Sigmoid colon (tissue), 7 donors: ENCODE measurements around the gene KLHDC7B. TPM values are rescaled to one million over a fixed set of nuclear protein-coding genes. Genes with fewer than 3 reads are reported as not detected.

Experiments used
- DNase-seq: peaks from one replicate; pipeline ENCODE4 v3.0.0-alpha.2; 2019
- H3K27ac ChIP-seq, 4 donors: fragments of 200-600 bp; sonication (generic); one replicate each; pipeline ENCODE4 v1.5.1; 2016 to 2019; ENCODE audit warnings: mild to moderate bottlenecking in 1 of 4
- H3K27me3 ChIP-seq, 3 donors: fragments of 200-600 bp; sonication (generic); one replicate each; pipeline ENCODE4 v1.5.1; 2019; ENCODE audit warnings: mild to moderate bottlenecking in 1 of 3
- H3K36me3 ChIP-seq, 4 donors: fragments of 200-600 bp; sonication (generic); one replicate each; pipeline ENCODE4 v1.5.1; 2016 to 2019
- H3K4me1 ChIP-seq, 4 donors: fragments of 200-600 bp; sonication (generic); one replicate each; pipeline ENCODE4 v1.5.1; 2017 to 2019
- H3K4me3 ChIP-seq, 4 donors: fragments of 200-600 bp; sonication (generic); one replicate each; pipeline ENCODE4 v1.5.1; 2017 to 2019; ENCODE audit warnings: mild to moderate bottlenecking in 2 of 4, moderate library complexity in 1 of 4
- H3K9me3 ChIP-seq, 4 donors: fragments of 200-600 bp in 3 of 4; sonication (generic) in 3 of 4; one replicate each; pipeline versions ENCODE4 v1.5.1 to v1.6.1; 2013 to 2019
- EP300 ChIP-seq, 4 donors: sonication (generic); formaldehyde crosslinking; IDR thresholded peaks; one replicate each; pipeline ENCODE4 v1.6.1; 2017; ENCODE audit warnings: antibody characterized with exemption in 4 of 4
- POLR2A ChIP-seq, 2 donors: fragments of 450-650 bp; IDR thresholded peaks; one replicate each; pipeline ENCODE4 v1.6.1; 2016; ENCODE audit warnings: antibody characterized with exemption in 2 of 2, mild to moderate bottlenecking in 2 of 2, moderate library complexity in 2 of 2
- POLR2AphosphoS5 ChIP-seq, 4 donors: sonication (generic); formaldehyde crosslinking; IDR thresholded peaks; one replicate each; pipeline ENCODE4 v1.6.1; 2017; ENCODE audit warnings: antibody characterized with exemption in 4 of 4
- WGBS, 2 donors: extraction: QIAGEN DNeasy Blood & Tissue Kit; methylation state at CpG; one replicate each; pipeline ENCODE4 v1.1.7; 2013; 5-methylcytosine and 5-hydroxymethylcytosine counted together
- intact Hi-C: fragments of 100-400 bp; cut with DNase I; formaldehyde crosslinking; loops from one replicate; pipeline ENCODE4 v1.15.1; 2023
- polyA plus RNA-seq, 3 donors: library from polyadenylated mRNA; stranded (reverse); fragments of 200-250 nt; gene quantifications; one replicate each; pipeline ENCODE4 v1.2.3, GENCODE V29; 2013
- total RNA-seq, 4 donors: library from RNA; depleted of rRNA; stranded (reverse); fragments of >200 nt; gene quantifications; one replicate each; pipeline ENCODE4 v1.1.0, GENCODE V29; 2016
- TF ChIP-seq, protein P1 (sequence below), 4 experiments: fragments of 450-650 bp in 3 of 4; fragments of 200-600 bp in 1 of 4; IDR thresholded peaks; one replicate each; pipeline ENCODE4 v1.5.1; 2016 to 2019; ENCODE audit warnings: antibody characterized with exemption in 4 of 4, mild to moderate bottlenecking in 3 of 4, moderate library complexity in 2 of 4
- donor health status: healthy with polysubstance abuse.
- donor health status: Bipolar disorder and iron deficiency.
- donor health status: healthy.

The KLHDC7B gene
- total and polyA plus RNA-seq, 7 donors, result 2.0 TPM; not detected in 6

DNA sequence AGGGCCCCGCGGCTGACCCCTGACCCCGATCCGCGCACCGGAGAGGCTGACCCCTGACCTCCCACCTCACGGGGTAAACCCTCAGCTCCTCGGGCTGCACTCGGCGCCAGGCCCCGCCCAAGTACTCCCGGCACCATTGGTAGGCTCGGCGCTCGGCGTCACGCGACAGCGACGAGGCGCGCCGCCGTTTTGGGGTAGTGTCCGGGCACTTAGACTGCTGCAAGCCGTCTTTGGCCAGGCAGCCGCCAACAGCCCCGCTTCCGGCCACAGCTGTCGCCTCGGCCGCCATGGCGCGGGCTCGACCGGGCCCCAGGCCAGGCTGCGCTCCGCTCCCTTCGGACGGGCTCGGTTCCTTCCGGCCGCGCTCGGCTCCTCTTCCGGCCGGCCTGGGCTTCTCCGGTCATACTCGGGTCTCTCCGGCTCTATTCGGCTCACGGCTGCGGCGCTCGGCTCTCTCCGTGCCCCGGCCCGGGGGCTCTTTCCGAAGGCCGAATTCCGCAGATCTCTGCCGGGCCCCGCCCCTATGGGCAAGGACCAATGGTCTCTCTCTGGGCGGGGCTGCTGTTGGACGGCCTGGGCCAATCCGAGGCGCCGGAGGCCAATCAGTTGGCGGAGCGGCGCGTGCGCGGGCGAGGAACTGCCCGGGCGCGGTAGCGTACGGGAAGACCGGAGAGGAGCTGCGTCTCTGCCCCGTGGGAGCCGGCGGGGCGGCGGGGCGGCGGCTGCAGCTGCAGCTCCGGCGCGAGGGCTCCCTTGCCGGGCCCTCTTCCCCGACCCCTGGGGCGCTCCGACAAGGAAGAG is 37.0 kb downstream of the KLHDC7B start, which contains the start of gene CHKB:
CHKB (minus strand) TSS at position 357 of the 801 bp plus-strand sequence; CDS start at position 289, 68 bp downstream.
- peak; percentile 99 for DNase-seq
- no peaks in the 10 kb centered on the region for H3K9me3 ChIP-seq
- H3K4me1 ChIP-seq, result peaks cover 0 to 35% (median 32%) of the 10 kb centered on the region in 4 donors
- H3K4me3 ChIP-seq, result peak within 1 kb of the TSS; percentile 85 to 92 (median 89)
- intact Hi-C loops, result loop anchor here (1.0 to 5.0 kb wide), 3 partner anchors 20 to 57 kb away; partner anchors contain the start of genes ARSA, SCO2 and SYCE3
- peak within 1 kb of the TSS; percentile 97 to 99 (median 98) for H3K27ac ChIP-seq
- peaks cover 10 to 12% (median 11%) of the 10 kb centered on the region in 3 donors for H3K27me3 ChIP-seq
- TF ChIP-seq EP300 (IDR thresholded peaks at IDR 0.05) (no peak), POLR2A (IDR thresholded peaks at IDR 0.05) (peak; percentile 48 to 63), POLR2AphosphoS5 (IDR thresholded peaks at IDR 0.05) (peak; percentile 76 to 90 (median 84))
- TF ChIP-seq, protein P1, sequence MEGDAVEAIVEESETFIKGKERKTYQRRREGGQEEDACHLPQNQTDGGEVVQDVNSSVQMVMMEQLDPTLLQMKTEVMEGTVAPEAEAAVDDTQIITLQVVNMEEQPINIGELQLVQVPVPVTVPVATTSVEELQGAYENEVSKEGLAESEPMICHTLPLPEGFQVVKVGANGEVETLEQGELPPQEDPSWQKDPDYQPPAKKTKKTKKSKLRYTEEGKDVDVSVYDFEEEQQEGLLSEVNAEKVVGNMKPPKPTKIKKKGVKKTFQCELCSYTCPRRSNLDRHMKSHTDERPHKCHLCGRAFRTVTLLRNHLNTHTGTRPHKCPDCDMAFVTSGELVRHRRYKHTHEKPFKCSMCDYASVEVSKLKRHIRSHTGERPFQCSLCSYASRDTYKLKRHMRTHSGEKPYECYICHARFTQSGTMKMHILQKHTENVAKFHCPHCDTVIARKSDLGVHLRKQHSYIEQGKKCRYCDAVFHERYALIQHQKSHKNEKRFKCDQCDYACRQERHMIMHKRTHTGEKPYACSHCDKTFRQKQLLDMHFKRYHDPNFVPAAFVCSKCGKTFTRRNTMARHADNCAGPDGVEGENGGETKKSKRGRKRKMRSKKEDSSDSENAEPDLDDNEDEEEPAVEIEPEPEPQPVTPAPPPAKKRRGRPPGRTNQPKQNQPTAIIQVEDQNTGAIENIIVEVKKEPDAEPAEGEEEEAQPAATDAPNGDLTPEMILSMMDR (IDR thresholded peaks at IDR 0.05), result no peak
- H3K36me3 ChIP-seq, result peaks cover 0 to 5% (median 0%) of the 10 kb centered on the region in 4 donors
- 0% methylated on average over 96 of the region's 96 CpGs for WGBS, 2 donors

DNA sequence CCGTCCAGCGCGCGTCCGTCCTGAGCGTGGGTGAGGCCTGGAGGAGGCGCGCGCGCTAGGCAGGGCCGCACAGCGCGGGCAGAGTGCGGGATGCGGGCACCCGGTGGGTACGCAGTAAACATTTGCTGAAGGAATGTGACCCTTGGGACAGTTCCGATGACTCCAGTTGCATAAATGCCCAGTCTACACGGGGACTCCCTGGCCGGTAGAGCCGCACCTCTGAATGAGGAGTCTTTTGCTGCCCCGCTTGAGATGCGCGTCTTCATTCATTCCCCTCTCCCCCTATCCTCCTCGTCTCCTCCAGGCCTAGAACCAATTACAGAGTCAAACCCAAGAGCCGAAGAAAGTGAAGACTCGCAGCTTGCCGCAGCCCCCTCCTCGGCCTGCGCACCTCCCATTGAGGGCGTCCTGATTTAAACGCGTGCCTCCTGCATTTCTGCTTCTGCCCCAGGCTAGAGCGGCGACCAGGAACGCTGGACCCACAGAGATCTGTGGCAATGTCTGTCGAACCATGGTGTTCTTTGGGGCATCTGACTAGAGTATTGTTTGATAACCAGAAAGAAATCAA is 37.7 kb downstream of the KLHDC7B start:
- DNase-seq, result no peak
- Histone ChIP-seq H3K4me1 (peaks cover 0 to 29% (median 26%) of the 10 kb centered on the region in 4 donors), H3K9me3 (no peaks in the 10 kb centered on the region), H3K4me3 (peak overlapping the region; percentile 85 to 92 (median 89)), H3K27ac (peak overlapping the region; percentile 97 to 99 (median 98)), H3K36me3 (peaks cover 0 to 5% (median 0%) of the 10 kb centered on the region in 4 donors), H3K27me3 (peaks cover 4 to 5% (median 5%) of the 10 kb centered on the region in 3 donors)
- intact Hi-C loops, result loop anchor here (2.0 to 5.0 kb wide), 2 partner anchors 21 to 44 kb away; partner anchors contain the start of genes ARSA and SYCE3
- TF ChIP-seq, protein P1 (IDR thresholded peaks at IDR 0.05), result no peak
- no peak for TF ChIP-seq EP300 (IDR thresholded peaks at IDR 0.05)
- no peak for TF ChIP-seq POLR2A (IDR thresholded peaks at IDR 0.05)
- TF ChIP-seq POLR2AphosphoS5 (IDR thresholded peaks at IDR 0.05), result no peak
- WGBS, 2 donors, result 4 to 6% methylated on average over 37 of the region's 37 CpGs

- no peak overlapping the region for H3K27ac ChIP-seq
- DNase-seq, result no peak
- no peaks in the 10 kb centered on the region for H3K27me3 ChIP-seq
- peaks cover 0 to 21% (median 18%) of the 10 kb centered on the region in 4 donors for H3K4me1 ChIP-seq
- no peaks in the 10 kb centered on the region for H3K9me3 ChIP-seq
- no peak overlapping the region for H3K4me3 ChIP-seq
- TF ChIP-seq EP300 (IDR thresholded peaks at IDR 0.05) (no peak), POLR2A (IDR thresholded peaks at IDR 0.05) (no peak), POLR2AphosphoS5 (IDR thresholded peaks at IDR 0.05) (no peak)
- TF ChIP-seq, protein P1 (IDR thresholded peaks at IDR 0.05), result no peak
- intact Hi-C loops, result loop anchor here (5.0 kb wide), 1 partner anchor 43 kb away; the partner anchor contains the start of gene ARSA
- WGBS, 2 donors, result 94 to 96% methylated on average over 23 of the region's 23 CpGs
- peaks cover 0 to 5% (median 0%) of the 10 kb centered on the region in 4 donors for H3K36me3 ChIP-seq
Observed at GRCh38 chr22:50584106-50585096, 38.7 kb downstream of the KLHDC7B start.

GRCh38 chr22:50585238-50585637 is 39.5 kb downstream of the KLHDC7B start:
- Histone ChIP-seq H3K27me3 (no peaks in the 10 kb centered on the region), H3K4me1 (peaks cover 0 to 21% (median 18%) of the 10 kb centered on the region in 4 donors), H3K27ac (no peak overlapping the region), H3K4me3 (no peak overlapping the region), H3K9me3 (no peaks in the 10 kb centered on the region), H3K36me3 (peaks cover 0 to 1% (median 0%) of the 10 kb centered on the region in 4 donors)
- WGBS, 2 donors, result 94% methylated on average over 3 of the region's 3 CpGs
- intact Hi-C loops, result no loop called here
- DNase-seq, result no peak
- TF ChIP-seq POLR2A (IDR thresholded peaks at IDR 0.05) (no peak), EP300 (IDR thresholded peaks at IDR 0.05) (no peak), POLR2AphosphoS5 (IDR thresholded peaks at IDR 0.05) (no peak)
- TF ChIP-seq, protein P1 (IDR thresholded peaks at IDR 0.05), result no peak
